Pancreas (tissue), 10 donors: Measurements from ENCODE around the gene SWAP70. TPM values are rescaled to one million over a fixed set of nuclear protein-coding genes. Genes with fewer than 3 reads are reported as not detected.

Experiments
- ATAC-seq, 4 donors: fragments of 200-7000 bp; cut with Tn5 transposase; one replicate each; pipeline versions ENCODE4 v1.8.0 to v1.9.1; 2020; ENCODE audit warnings: mild to moderate bottlenecking in 4 of 4, moderate library complexity in 4 of 4
- DNase-seq, 6 donors: peaks; one replicate each; pipeline ENCODE4 v3.0.0-alpha.2; 2020
- FAIRE-seq: peaks from 2 replicates; lab custom pipeline; 2012; peaks lifted over from hg19 to GRCh38; lab: Jason Lieb, UNC
- H3K27ac ChIP-seq, 4 donors: fragments of 200-600 bp; sonication (generic); 1 replicate in 3 of 4; 2 replicates in 1 of 4; pipeline versions ENCODE4 v1.5.0 to v1.8.0; 2020
- H3K27me3 ChIP-seq, 4 donors: fragments of 200-600 bp; one replicate each; pipeline ENCODE4 v1.8.0; 2021
- H3K36me3 ChIP-seq, 3 donors: fragments of 200-600 bp; sonication (generic) in 1 of 3; one replicate each; pipeline versions ENCODE4 v1.5.0 to v1.8.0; 2020 to 2021
- H3K4me1 ChIP-seq, 3 donors: fragments of 200-600 bp; one replicate each; pipeline ENCODE4 v1.8.0; 2021
- H3K4me3 ChIP-seq, 4 donors: fragments of 200-600 bp; sonication (generic) in 2 of 4; one replicate each; pipeline versions ENCODE4 v1.5.0 to v1.8.0; 2020 to 2021
- H3K9me3 ChIP-seq, 4 donors: fragments of 200-600 bp; one replicate each; pipeline ENCODE4 v1.8.0; 2021
- WGBS, 2 donors: extraction: QIAGEN DNeasy Blood & Tissue Kit; methylation state at CpG; one replicate each; pipeline ENCODE4 v1.1.7; 2013; 5-methylcytosine and 5-hydroxymethylcytosine counted together
- intact Hi-C, 3 donors: fragments of 100-400 bp; cut with DNase I; formaldehyde crosslinking; loops; one replicate each; pipeline versions ENCODE4 v1.11.1 to v1.14.2; 2022
- polyA plus RNA-seq, 2 donors: library from polyadenylated mRNA; stranded (reverse); fragments of 200-250 nt; gene quantifications; one replicate each; pipeline ENCODE4 v1.2.3, GENCODE V29; 2013
- total RNA-seq, 6 donors: library from RNA; stranded (reverse); fragmentation: NEBNext Ultra II Directional in 4 of 6; extraction: Animal tissue kit (Norgen Biotek cat#: 25700) in 4 of 6; gene quantifications; one replicate each; pipeline versions ENCODE4 v1.2.1 to v1.2.4, GENCODE V29; 2021 to 2023
- TF ChIP-seq, protein P1 (sequence below), 4 donors: fragments of 200-600 bp; sonication (generic) in 3 of 4; IDR thresholded peaks; one replicate each; pipeline versions ENCODE4 v1.5.0 to v1.8.0; 2021; ENCODE audit warnings: antibody characterized with exemption in 4 of 4
- donor health status: healthy with polysubstance abuse.
- donor health status: DM: no; HTN: no; CAD: no; lungs with moderate emphysema.
- donor health status: DM: no; HTN: no; CAD: no.
- donor health status: control.
- donor health status: control.
- donor health status: Bipolar disorder and iron deficiency.
- donor health status: DM: yes; HTN: yes; CAD: no.
- donor health status: DM: no; HTN: no; CAD: no.
- donor health status: DM: no; HTN: no; CAD: no.
- donor health status: DM: yes; HTN: yes; CAD: no.

SWAP70 gene
- total and polyA plus RNA-seq, 8 donors = 4.8 to 22.3 (median 10.3) TPM

DNA sequence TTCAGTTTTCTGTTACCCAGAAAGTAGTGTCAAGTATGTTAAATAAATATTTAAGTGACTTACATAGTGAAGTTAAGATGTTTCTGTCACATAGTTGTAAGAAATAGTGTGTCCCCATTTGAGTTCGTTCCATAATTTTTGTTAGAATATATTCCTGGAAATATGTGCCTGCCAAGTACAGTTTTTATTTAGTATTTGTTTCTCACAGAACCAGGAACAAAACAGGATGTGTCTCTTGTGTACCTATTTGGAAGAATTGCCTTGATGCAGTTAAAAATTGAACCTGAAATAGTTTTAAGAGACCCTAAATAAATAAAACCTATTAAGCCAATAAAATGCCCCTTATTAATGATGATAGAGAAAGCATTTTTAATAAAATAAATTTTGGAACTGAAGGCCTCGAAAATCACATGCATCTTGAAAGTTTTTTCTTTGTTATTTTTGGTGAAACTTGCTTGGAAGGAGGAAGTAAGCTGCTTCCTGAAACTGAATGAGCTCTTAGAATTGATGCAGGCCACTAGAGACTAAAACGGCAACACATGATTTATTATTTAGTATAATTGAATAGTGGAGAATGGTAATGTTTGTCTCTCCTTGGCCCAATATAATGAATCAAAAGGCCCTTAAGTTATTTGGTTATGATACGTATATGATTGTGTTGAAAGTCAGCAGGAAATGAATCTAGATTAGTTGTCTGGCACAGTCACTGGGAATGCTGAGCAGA is 55.9 kb downstream of the SWAP70 start:
- TF ChIP-seq, protein P1, sequence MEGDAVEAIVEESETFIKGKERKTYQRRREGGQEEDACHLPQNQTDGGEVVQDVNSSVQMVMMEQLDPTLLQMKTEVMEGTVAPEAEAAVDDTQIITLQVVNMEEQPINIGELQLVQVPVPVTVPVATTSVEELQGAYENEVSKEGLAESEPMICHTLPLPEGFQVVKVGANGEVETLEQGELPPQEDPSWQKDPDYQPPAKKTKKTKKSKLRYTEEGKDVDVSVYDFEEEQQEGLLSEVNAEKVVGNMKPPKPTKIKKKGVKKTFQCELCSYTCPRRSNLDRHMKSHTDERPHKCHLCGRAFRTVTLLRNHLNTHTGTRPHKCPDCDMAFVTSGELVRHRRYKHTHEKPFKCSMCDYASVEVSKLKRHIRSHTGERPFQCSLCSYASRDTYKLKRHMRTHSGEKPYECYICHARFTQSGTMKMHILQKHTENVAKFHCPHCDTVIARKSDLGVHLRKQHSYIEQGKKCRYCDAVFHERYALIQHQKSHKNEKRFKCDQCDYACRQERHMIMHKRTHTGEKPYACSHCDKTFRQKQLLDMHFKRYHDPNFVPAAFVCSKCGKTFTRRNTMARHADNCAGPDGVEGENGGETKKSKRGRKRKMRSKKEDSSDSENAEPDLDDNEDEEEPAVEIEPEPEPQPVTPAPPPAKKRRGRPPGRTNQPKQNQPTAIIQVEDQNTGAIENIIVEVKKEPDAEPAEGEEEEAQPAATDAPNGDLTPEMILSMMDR (IDR thresholded peaks at IDR 0.05) = no peak
- intact Hi-C loops = no loop called here
- no peak overlapping the region for H3K4me3 ChIP-seq
- no peak for FAIRE-seq
- peak overlapping the region in 3 of 4 donors; percentile 6 to 54 (median 51) for H3K27ac ChIP-seq
- peak in 3 of 4 donors; percentile 52 to 60 (median 56) for ATAC-seq
- no peak for DNase-seq
- peaks cover 0 to 17% (median 4%) of the 10 kb centered on the region in 3 donors for H3K4me1 ChIP-seq
- H3K27me3 ChIP-seq = no peaks in the 10 kb centered on the region
- no peaks in the 10 kb centered on the region for H3K9me3 ChIP-seq
- no peaks in the 10 kb centered on the region for H3K36me3 ChIP-seq
- 52 to 53% methylated on average over 4 of the region's 4 CpGs for WGBS, 2 donors

DNA sequence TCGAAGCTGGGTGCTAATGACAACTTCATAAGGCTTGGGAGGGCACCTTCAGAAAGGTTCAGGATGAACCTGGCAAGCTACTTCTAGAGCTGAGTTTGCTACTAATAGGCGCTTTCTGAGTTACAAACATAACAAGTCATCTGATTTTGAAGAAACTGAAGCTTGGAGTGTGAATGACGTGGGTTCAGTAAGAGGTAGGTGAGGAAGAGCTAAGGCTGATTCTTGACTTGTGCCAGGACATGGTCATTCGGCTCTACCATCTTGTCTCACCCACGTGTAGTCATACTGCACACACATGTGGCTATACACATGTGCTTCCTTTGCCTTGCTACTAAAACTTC is 56.4 kb downstream of the SWAP70 start:
- FAIRE-seq = no peak
- intact Hi-C loops = no loop called here
- TF ChIP-seq, protein P1 (IDR thresholded peaks at IDR 0.05) = no peak
- Histone ChIP-seq H3K9me3 (no peaks in the 10 kb centered on the region), H3K27ac (peak overlapping the region in 3 of 4 donors; percentile 6 to 54 (median 51)), H3K4me1 (peaks cover 0 to 17% (median 4%) of the 10 kb centered on the region in 3 donors), H3K4me3 (no peak overlapping the region), H3K36me3 (no peaks in the 10 kb centered on the region), H3K27me3 (no peaks in the 10 kb centered on the region)
- no peak for DNase-seq
- 70 to 81% methylated on average over 5 of the region's 5 CpGs for WGBS, 2 donors
- ATAC-seq = peak in 2 of 4 donors; percentile 26 to 27

DNA sequence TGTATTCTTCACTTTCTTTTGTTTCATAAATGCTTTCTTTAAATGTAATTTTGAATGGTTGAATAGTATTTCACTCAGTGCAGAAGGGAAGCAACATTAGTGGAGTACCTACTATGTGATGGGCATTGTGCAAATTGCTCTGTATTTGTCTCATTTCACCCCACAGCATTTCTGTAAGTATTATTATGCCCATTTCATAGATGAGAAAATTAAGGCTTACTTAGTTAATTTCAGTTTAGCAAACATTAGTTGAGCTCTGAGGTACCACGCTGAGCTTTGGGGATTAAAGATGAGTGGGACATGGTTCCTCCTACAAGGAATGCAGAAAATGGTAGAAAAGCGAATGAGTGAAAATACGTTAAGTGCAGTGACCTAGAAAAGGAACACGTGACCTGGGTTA is 58.1 kb downstream of the SWAP70 start:
- intact Hi-C loops = no loop called here

DNA sequence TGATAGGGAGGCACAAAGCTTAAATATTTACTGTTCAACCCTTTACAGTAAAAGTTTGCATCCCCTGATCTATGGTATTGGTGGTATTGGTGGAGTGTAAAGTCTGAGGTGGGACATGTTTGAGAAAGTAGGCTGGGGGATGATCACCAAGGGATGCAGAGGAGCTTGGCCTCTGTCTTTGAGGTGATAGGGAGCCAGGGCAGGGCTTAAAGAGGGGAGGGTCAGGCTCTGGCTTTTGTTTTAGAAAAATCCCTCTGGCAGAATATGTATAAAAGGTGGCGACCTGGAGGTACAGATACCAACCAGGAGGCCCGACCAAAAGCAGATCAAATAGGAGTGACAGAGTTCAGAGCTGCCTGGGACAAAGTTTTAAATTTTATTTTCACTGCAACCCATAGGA is 59.0 kb downstream of the SWAP70 start:
- peaks cover 0 to 21% (median 0%) of the 10 kb centered on the region in 3 donors for H3K4me1 ChIP-seq
- TF ChIP-seq, protein P1 (IDR thresholded peaks at IDR 0.05) = no peak
- H3K9me3 ChIP-seq = no peaks in the 10 kb centered on the region
- ATAC-seq (no peak), FAIRE-seq (no peak), DNase-seq (no peak)
- H3K27ac ChIP-seq = no peak overlapping the region
- intact Hi-C loops = no loop called here
- H3K36me3 ChIP-seq = no peaks in the 10 kb centered on the region
- H3K4me3 ChIP-seq = no peak overlapping the region
- H3K27me3 ChIP-seq = no peaks in the 10 kb centered on the region
- 88 to 97% methylated on average over 2 of the region's 2 CpGs for WGBS, 2 donors

More for the DNA sequence above, 58.1 kb downstream of the SWAP70 start:
- Histone ChIP-seq H3K4me3 (no peak overlapping the region), H3K4me1 (peaks cover 0 to 24% (median 4%) of the 10 kb centered on the region in 3 donors), H3K9me3 (no peaks in the 10 kb centered on the region), H3K27ac (no peak overlapping the region), H3K36me3 (no peaks in the 10 kb centered on the region), H3K27me3 (no peaks in the 10 kb centered on the region)
- no peak for DNase-seq
- ATAC-seq = no peak
- TF ChIP-seq, protein P1 (IDR thresholded peaks at IDR 0.05) = no peak
- WGBS, 2 donors = 96 to 97% methylated on average over 4 of the region's 4 CpGs
- no peak for FAIRE-seq
